ENCODE results near the gene GATAD2A.

The GATAD2A gene

GRCh38 chr19:19422156-19422555, 16.7 kb downstream of the GATAD2A start:
- no peaks in the 10 kb centered on the region for H3K27me3 ChIP-seq (replicated peaks; ENCODE audit: control insufficient read depth, insufficient read depth, low read length, poor library complexity, severe bottlenecking)
- no peaks in the 10 kb centered on the region for H3K9me3 ChIP-seq (ENCODE audit: control insufficient read depth, low read length)
- no peak overlapping the region for H3K27ac ChIP-seq (ENCODE audit: insufficient read depth, low read length, poor library complexity, severe bottlenecking)
- peaks cover 41% of the 10 kb centered on the region for H3K4me1 ChIP-seq (ENCODE audit: control insufficient read depth, insufficient read depth, low read length, poor library complexity, severe bottlenecking)
- no peak for DNase-seq
- no peaks in the 10 kb centered on the region for H3K36me3 ChIP-seq (ENCODE audit: control insufficient read depth, insufficient read depth, low read length)
- H3K4me3 ChIP-seq (ENCODE audit: insufficient read depth, low read depth, low read length, poor library complexity, severe bottlenecking): no peak overlapping the region

- Histone ChIP-seq H3K27me3 (replicated peaks; ENCODE audit: control insufficient read depth, insufficient read depth, low read length, poor library complexity, severe bottlenecking) (no peaks in the 10 kb centered on the region), H3K36me3 (ENCODE audit: control insufficient read depth, insufficient read depth, low read length) (no peaks in the 10 kb centered on the region), H3K27ac (ENCODE audit: insufficient read depth, low read length, poor library complexity, severe bottlenecking) (no peak overlapping the region), H3K4me1 (ENCODE audit: control insufficient read depth, insufficient read depth, low read length, poor library complexity, severe bottlenecking) (peaks cover 35% of the 10 kb centered on the region), H3K9me3 (ENCODE audit: control insufficient read depth, low read length) (no peaks in the 10 kb centered on the region), H3K4me3 (ENCODE audit: insufficient read depth, low read depth, low read length, poor library complexity, severe bottlenecking) (no peak overlapping the region)
- no peak for DNase-seq
Observed at GRCh38 chr19:19423322-19423721, 17.8 kb downstream of the GATAD2A start.

GRCh38 chr19:19425170-19425875, 19.8 kb downstream of the GATAD2A start:
- Histone ChIP-seq H3K9me3 (ENCODE audit: control insufficient read depth, low read length) (no peaks in the 10 kb centered on the region), H3K4me1 (ENCODE audit: control insufficient read depth, insufficient read depth, low read length, poor library complexity, severe bottlenecking) (peaks cover 27% of the 10 kb centered on the region), H3K27me3 (replicated peaks; ENCODE audit: control insufficient read depth, insufficient read depth, low read length, poor library complexity, severe bottlenecking) (no peaks in the 10 kb centered on the region), H3K36me3 (ENCODE audit: control insufficient read depth, insufficient read depth, low read length) (no peaks in the 10 kb centered on the region), H3K27ac (ENCODE audit: insufficient read depth, low read length, poor library complexity, severe bottlenecking) (no peak overlapping the region), H3K4me3 (ENCODE audit: insufficient read depth, low read depth, low read length, poor library complexity, severe bottlenecking) (no peak overlapping the region)
- no peak for DNase-seq

- no peaks in the 10 kb centered on the region for H3K27me3 ChIP-seq (replicated peaks; ENCODE audit: control insufficient read depth, insufficient read depth, low read length, poor library complexity, severe bottlenecking)
- no peaks in the 10 kb centered on the region for H3K36me3 ChIP-seq (ENCODE audit: control insufficient read depth, insufficient read depth, low read length)
- no peak overlapping the region for H3K4me3 ChIP-seq (ENCODE audit: insufficient read depth, low read depth, low read length, poor library complexity, severe bottlenecking)
- H3K27ac ChIP-seq (ENCODE audit: insufficient read depth, low read length, poor library complexity, severe bottlenecking): no peak overlapping the region
- no peaks in the 10 kb centered on the region for H3K9me3 ChIP-seq (ENCODE audit: control insufficient read depth, low read length)
- DNase-seq: no peak
- H3K4me1 ChIP-seq (ENCODE audit: control insufficient read depth, insufficient read depth, low read length, poor library complexity, severe bottlenecking): peaks cover 20% of the 10 kb centered on the region
Observed at GRCh38 chr19:19426216-19426615, 20.7 kb downstream of the GATAD2A start.

- Histone ChIP-seq H3K4me1 (ENCODE audit: control insufficient read depth, insufficient read depth, low read length, poor library complexity, severe bottlenecking) (peaks cover 20% of the 10 kb centered on the region), H3K4me3 (ENCODE audit: insufficient read depth, low read depth, low read length, poor library complexity, severe bottlenecking) (no peak overlapping the region), H3K9me3 (ENCODE audit: control insufficient read depth, low read length) (no peaks in the 10 kb centered on the region), H3K27me3 (replicated peaks; ENCODE audit: control insufficient read depth, insufficient read depth, low read length, poor library complexity, severe bottlenecking) (no peaks in the 10 kb centered on the region), H3K36me3 (ENCODE audit: control insufficient read depth, insufficient read depth, low read length) (no peaks in the 10 kb centered on the region), H3K27ac (ENCODE audit: insufficient read depth, low read length, poor library complexity, severe bottlenecking) (no peak overlapping the region)
- no peak for DNase-seq
Observed at GRCh38 chr19:19426799-19427198, 21.3 kb downstream of the GATAD2A start.

- no peak for DNase-seq
- H3K36me3 ChIP-seq (ENCODE audit: control insufficient read depth, insufficient read depth, low read length): no peaks in the 10 kb centered on the region
- H3K27ac ChIP-seq (ENCODE audit: insufficient read depth, low read length, poor library complexity, severe bottlenecking): no peak overlapping the region
- H3K4me1 ChIP-seq (ENCODE audit: control insufficient read depth, insufficient read depth, low read length, poor library complexity, severe bottlenecking): peaks cover 17% of the 10 kb centered on the region
- H3K27me3 ChIP-seq (replicated peaks; ENCODE audit: control insufficient read depth, insufficient read depth, low read length, poor library complexity, severe bottlenecking): no peaks in the 10 kb centered on the region
- no peak overlapping the region for H3K4me3 ChIP-seq (ENCODE audit: insufficient read depth, low read depth, low read length, poor library complexity, severe bottlenecking)
- H3K9me3 ChIP-seq (ENCODE audit: control insufficient read depth, low read length): no peaks in the 10 kb centered on the region
Observed at GRCh38 chr19:19427302-19427701, 21.8 kb downstream of the GATAD2A start.

GRCh38 chr19:19427944-19428343, 22.5 kb downstream of the GATAD2A start:
- Histone ChIP-seq H3K9me3 (ENCODE audit: control insufficient read depth, low read length) (no peaks in the 10 kb centered on the region), H3K27me3 (replicated peaks; ENCODE audit: control insufficient read depth, insufficient read depth, low read length, poor library complexity, severe bottlenecking) (no peaks in the 10 kb centered on the region), H3K36me3 (ENCODE audit: control insufficient read depth, insufficient read depth, low read length) (no peaks in the 10 kb centered on the region), H3K27ac (ENCODE audit: insufficient read depth, low read length, poor library complexity, severe bottlenecking) (no peak overlapping the region), H3K4me3 (ENCODE audit: insufficient read depth, low read depth, low read length, poor library complexity, severe bottlenecking) (no peak overlapping the region), H3K4me1 (ENCODE audit: control insufficient read depth, insufficient read depth, low read length, poor library complexity, severe bottlenecking) (peaks cover 16% of the 10 kb centered on the region)
- no peak for DNase-seq

DNA sequence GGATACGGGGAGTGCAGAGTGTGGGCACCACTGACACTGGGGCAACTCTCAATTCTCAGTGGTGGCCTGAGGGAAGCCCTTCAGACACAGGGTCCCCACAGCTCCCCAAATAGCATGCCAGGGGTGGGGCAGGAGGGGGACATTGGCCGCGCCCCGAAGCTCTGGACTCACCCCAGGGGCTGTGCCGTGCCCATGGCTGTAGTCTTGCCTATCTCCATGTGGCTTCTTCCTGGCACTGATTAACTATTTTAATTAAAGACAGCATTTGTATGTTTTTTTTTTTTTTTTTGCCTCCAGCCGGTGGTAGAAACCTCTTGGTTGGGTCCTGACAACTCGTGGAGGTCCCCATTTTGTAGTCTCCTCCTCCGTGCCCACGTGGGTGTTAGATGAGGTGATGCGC, 23.3 kb downstream of the GATAD2A start:
- Histone ChIP-seq H3K4me3 (ENCODE audit: insufficient read depth, low read depth, low read length, poor library complexity, severe bottlenecking) (no peak overlapping the region), H3K9me3 (ENCODE audit: control insufficient read depth, low read length) (no peaks in the 10 kb centered on the region), H3K4me1 (ENCODE audit: control insufficient read depth, insufficient read depth, low read length, poor library complexity, severe bottlenecking) (peaks cover 16% of the 10 kb centered on the region), H3K27ac (ENCODE audit: insufficient read depth, low read length, poor library complexity, severe bottlenecking) (no peak overlapping the region), H3K36me3 (ENCODE audit: control insufficient read depth, insufficient read depth, low read length) (no peaks in the 10 kb centered on the region), H3K27me3 (replicated peaks; ENCODE audit: control insufficient read depth, insufficient read depth, low read length, poor library complexity, severe bottlenecking) (no peaks in the 10 kb centered on the region)
- no peak for DNase-seq

DNA sequence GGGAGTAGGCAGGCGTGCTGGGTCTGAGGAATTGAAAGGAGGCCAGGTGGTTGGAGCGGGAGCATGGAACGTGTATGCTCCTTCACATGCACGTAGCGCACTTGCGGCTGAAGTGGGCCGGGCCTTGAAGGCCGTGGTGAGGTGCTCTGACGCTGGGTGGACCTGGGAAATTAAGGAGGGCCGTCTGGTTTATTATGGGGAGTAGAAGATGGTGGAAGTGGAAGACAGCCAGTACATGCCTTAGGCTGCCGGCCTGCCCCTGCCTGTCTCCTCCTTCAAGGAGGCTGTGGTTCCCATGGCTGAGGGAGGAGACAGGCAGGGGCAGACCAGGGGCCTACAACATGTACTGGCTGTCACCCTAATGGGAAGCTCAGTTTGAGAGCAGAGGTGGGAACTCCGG, 23.9 kb downstream of the GATAD2A start:
- Histone ChIP-seq H3K27ac (ENCODE audit: insufficient read depth, low read length, poor library complexity, severe bottlenecking) (no peak overlapping the region), H3K27me3 (replicated peaks; ENCODE audit: control insufficient read depth, insufficient read depth, low read length, poor library complexity, severe bottlenecking) (no peaks in the 10 kb centered on the region), H3K4me1 (ENCODE audit: control insufficient read depth, insufficient read depth, low read length, poor library complexity, severe bottlenecking) (peaks cover 16% of the 10 kb centered on the region), H3K36me3 (ENCODE audit: control insufficient read depth, insufficient read depth, low read length) (no peaks in the 10 kb centered on the region), H3K4me3 (ENCODE audit: insufficient read depth, low read depth, low read length, poor library complexity, severe bottlenecking) (no peak overlapping the region), H3K9me3 (ENCODE audit: control insufficient read depth, low read length) (no peaks in the 10 kb centered on the region)
- no peak for DNase-seq

GRCh38 chr19:19432732-19433131, 27.3 kb downstream of the GATAD2A start:
- no peak overlapping the region for H3K27ac ChIP-seq (ENCODE audit: insufficient read depth, low read length, poor library complexity, severe bottlenecking)
- DNase-seq: no peak
- H3K27me3 ChIP-seq (replicated peaks; ENCODE audit: control insufficient read depth, insufficient read depth, low read length, poor library complexity, severe bottlenecking): no peaks in the 10 kb centered on the region
- H3K4me1 ChIP-seq (ENCODE audit: control insufficient read depth, insufficient read depth, low read length, poor library complexity, severe bottlenecking): no peaks in the 10 kb centered on the region
- H3K9me3 ChIP-seq (ENCODE audit: control insufficient read depth, low read length): no peaks in the 10 kb centered on the region
- H3K4me3 ChIP-seq (ENCODE audit: insufficient read depth, low read depth, low read length, poor library complexity, severe bottlenecking): no peak overlapping the region
- peaks cover 10% of the 10 kb centered on the region for H3K36me3 ChIP-seq (ENCODE audit: control insufficient read depth, insufficient read depth, low read length)
